Astrocyte (in vitro differentiated cells and primary cell): ENCODE measurements around the gene POMZP3.
"Not testable (repeated sequence)": the region's sequence is repeated elsewhere in the genome, so short reads cannot be mapped to it uniquely, and the experiment has no call there.

Experiments used
- EZH2 ChIP-seq: IDR thresholded peaks from 2 replicates; pipeline ENCODE4 v1.6.1; 2012; ENCODE audit warnings: mild to moderate bottlenecking, low read length, inconsistent platforms; ENCODE audit not compliant: insufficient read depth
- TF ChIP-seq, protein P1 (sequence below): IDR thresholded peaks from 2 replicates; pipeline ENCODE4 v1.5.1; 2011; ENCODE audit warnings: low read depth, mild to moderate bottlenecking, inconsistent platforms, low read length, moderate library complexity; ENCODE audit not compliant: insufficient read depth

DNA sequence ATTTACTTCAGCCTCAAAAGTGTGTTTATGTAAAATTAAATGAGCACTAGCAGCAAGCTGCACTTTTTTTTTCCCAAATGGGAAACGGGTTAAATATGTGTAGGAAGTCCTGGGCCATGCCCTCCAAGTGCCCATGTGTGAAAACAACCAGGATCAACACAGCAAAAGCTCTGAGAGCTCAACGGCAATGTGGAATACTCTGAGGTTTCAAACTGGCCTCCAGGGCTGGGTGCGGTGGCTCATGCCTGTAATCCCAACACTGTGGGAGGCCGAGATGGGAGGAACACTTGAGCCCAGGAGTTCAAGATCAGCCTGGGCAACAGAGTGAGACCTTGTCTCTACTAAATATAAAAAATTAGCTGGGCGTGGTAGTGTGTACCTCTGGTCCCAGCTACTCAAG is 15.5 kb upstream of the POMZP3 start:
- TF ChIP-seq, protein P1, sequence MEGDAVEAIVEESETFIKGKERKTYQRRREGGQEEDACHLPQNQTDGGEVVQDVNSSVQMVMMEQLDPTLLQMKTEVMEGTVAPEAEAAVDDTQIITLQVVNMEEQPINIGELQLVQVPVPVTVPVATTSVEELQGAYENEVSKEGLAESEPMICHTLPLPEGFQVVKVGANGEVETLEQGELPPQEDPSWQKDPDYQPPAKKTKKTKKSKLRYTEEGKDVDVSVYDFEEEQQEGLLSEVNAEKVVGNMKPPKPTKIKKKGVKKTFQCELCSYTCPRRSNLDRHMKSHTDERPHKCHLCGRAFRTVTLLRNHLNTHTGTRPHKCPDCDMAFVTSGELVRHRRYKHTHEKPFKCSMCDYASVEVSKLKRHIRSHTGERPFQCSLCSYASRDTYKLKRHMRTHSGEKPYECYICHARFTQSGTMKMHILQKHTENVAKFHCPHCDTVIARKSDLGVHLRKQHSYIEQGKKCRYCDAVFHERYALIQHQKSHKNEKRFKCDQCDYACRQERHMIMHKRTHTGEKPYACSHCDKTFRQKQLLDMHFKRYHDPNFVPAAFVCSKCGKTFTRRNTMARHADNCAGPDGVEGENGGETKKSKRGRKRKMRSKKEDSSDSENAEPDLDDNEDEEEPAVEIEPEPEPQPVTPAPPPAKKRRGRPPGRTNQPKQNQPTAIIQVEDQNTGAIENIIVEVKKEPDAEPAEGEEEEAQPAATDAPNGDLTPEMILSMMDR: not testable (repeated sequence)
- not testable (repeated sequence) for TF ChIP-seq EZH2
